ENCODE results near the gene PLCL2. TPM values are rescaled to one million over a fixed set of nuclear protein-coding genes. Genes with fewer than 3 reads are reported as not detected.

The PLCL2 gene
- total and polyA plus RNA-seq, 2 donors (not counting 3 experiments of a cell fraction or from before 2014, with no cell fraction given) = 2.3 to 10.7 TPM

GRCh38 chr3:16886303-16886683 lies 1.5 kb downstream of the PLCL2 start:
- peak; percentile 65 for FAIRE-seq
- dilution Hi-C loops (cut with MboI; ENCODE audit: extremely low pct_ligation_motif_present, low sequenced_read_pairs) = no loop called here

GRCh38 chr3:16887130-16887529 lies 2.4 kb downstream of the PLCL2 start:
- no peaks in the 10 kb centered on the region for H3K27me3 ChIP-seq (ENCODE audit: control insufficient read depth in 2 of 2, insufficient read depth in 2 of 2, low read length in 2 of 2)
- FAIRE-seq (no peak), DNase-seq (ENCODE audit: low read depth, low spot score) (no peak)
- H3K79me2 ChIP-seq (ENCODE audit: control insufficient read depth, insufficient read depth, low read length) = peaks cover 21% of the 10 kb centered on the region
- CTCF ChIA-PET = interaction anchor here (1.4 to 4.6 kb wide), 4 partner anchors 20 to 153 kb away, joined by 5 to 33 read pairs (median 10); no protein-coding TSS in a partner anchor
- no TSS peak for BruUV-seq (replicated peaks)
- peak overlapping the region; percentile 98 for H3K4me2 ChIP-seq (ENCODE audit: insufficient read depth, low read length)
- H4K20me1 ChIP-seq (replicated peaks; ENCODE audit: control insufficient read depth, extremely low read depth, insufficient read depth, low read length) = no peaks in the 10 kb centered on the region
- dilution Hi-C loops (cut with MboI; ENCODE audit: extremely low pct_ligation_motif_present, low sequenced_read_pairs) = no loop called here
- H3K9ac ChIP-seq (replicated peaks; ENCODE audit: extremely low read depth, insufficient read depth, low read length) = no peak overlapping the region
- intact Hi-C loops (cut with micrococcal nuclease) = loop anchor here (5.0 kb wide), 1 partner anchor 285 kb away; no protein-coding TSS in a partner anchor
- no peak overlapping the region for H2AFZ ChIP-seq (ENCODE audit: low read depth, low read length)
- no peaks in the 10 kb centered on the region for H3K36me3 ChIP-seq (ENCODE audit: control insufficient read depth in 2 of 2, extremely low read depth in 1 of 2, insufficient read depth in 2 of 2, low read length in 2 of 2)
- H3K4me3 ChIP-seq (replicated peaks in 1 of 3; ENCODE audit: insufficient read depth in 1 of 3, low read depth in 1 of 3, low read length in 3 of 3) = no peak overlapping the region
- no peaks in the 10 kb centered on the region for H3K9me3 ChIP-seq (replicated peaks; ENCODE audit: control insufficient read depth, insufficient read depth, low read length)
- POLR2A ChIA-PET = no interaction called here
- H3K27ac ChIP-seq (ENCODE audit: insufficient read depth, low read depth, low read length) = no peak overlapping the region
- H3K9me1 ChIP-seq (replicated peaks; ENCODE audit: control insufficient read depth, extremely low read depth, insufficient read depth, low read length) = no peaks in the 10 kb centered on the region
- peaks cover 16% of the 10 kb centered on the region for H3K4me1 ChIP-seq (ENCODE audit: control insufficient read depth, extremely low read depth, insufficient read depth, low read length)
- TF ChIP-seq EZH2 (IDR thresholded peaks at IDR 0.05; ENCODE audit: borderline replicate concordance, low read depth, low read length, severe bottlenecking) (no peak), FOS (IDR thresholded peaks at IDR 0.05; ENCODE audit: borderline replicate concordance, insufficient read depth, low read length) (no peak), POLR2AphosphoS5 (IDR thresholded peaks at IDR 0.05; ENCODE audit: insufficient read depth, low read depth, low read length) (no peak), MAX (IDR thresholded peaks at IDR 0.05; ENCODE audit: insufficient read depth, insufficient read length) (no peak), GATA2 (IDR thresholded peaks at IDR 0.05; ENCODE audit: insufficient read depth, insufficient read length, low read depth, low read length) (no peak), MYC (IDR thresholded peaks at IDR 0.05; ENCODE audit: low read depth, low read length) (no peak), POLR2A (IDR thresholded peaks at IDR 0.05; ENCODE audit: low read depth, low read length) (no peak), JUN (IDR thresholded peaks at IDR 0.05; ENCODE audit: borderline replicate concordance, insufficient read depth, insufficient read length, low read depth) (no peak), CTCF (IDR thresholded peaks at IDR 0.05; ENCODE audit: extremely low read depth in 1 of 2, insufficient read depth in 1 of 2, low read depth in 1 of 2, low read length in 2 of 2) (no peak)

More at GRCh38 chr3:16886303-16886683, 1.5 kb downstream of the PLCL2 start:
- no peaks in the 10 kb centered on the region for H3K36me3 ChIP-seq (ENCODE audit: control insufficient read depth in 2 of 2, extremely low read depth in 1 of 2, insufficient read depth in 2 of 2, low read length in 2 of 2)
- no peaks in the 10 kb centered on the region for H3K9me1 ChIP-seq (replicated peaks; ENCODE audit: control insufficient read depth, extremely low read depth, insufficient read depth, low read length)
- H3K4me1 ChIP-seq (ENCODE audit: control insufficient read depth, extremely low read depth, insufficient read depth, low read length) = peaks cover 16% of the 10 kb centered on the region
- H3K9me3 ChIP-seq (replicated peaks; ENCODE audit: control insufficient read depth, insufficient read depth, low read length) = no peaks in the 10 kb centered on the region
- POLR2A ChIA-PET = no interaction called here
- no peaks in the 10 kb centered on the region for H3K27me3 ChIP-seq (ENCODE audit: control insufficient read depth in 2 of 2, insufficient read depth in 2 of 2, low read length in 2 of 2)
- H3K9ac ChIP-seq (replicated peaks; ENCODE audit: extremely low read depth, insufficient read depth, low read length) = peak overlapping the region; percentile 80
- no peak overlapping the region for H3K27ac ChIP-seq (ENCODE audit: insufficient read depth, low read depth, low read length)
- peak overlapping the region; percentile 98 for H3K4me2 ChIP-seq (ENCODE audit: insufficient read depth, low read length)
- CTCF ChIA-PET = interaction anchor here (0.9 to 4.6 kb wide), 6 partner anchors 14 to 154 kb away, joined by 3 to 33 read pairs (median 6); no protein-coding TSS in a partner anchor
- peaks cover 19% of the 10 kb centered on the region for H3K79me2 ChIP-seq (ENCODE audit: control insufficient read depth, insufficient read depth, low read length)
- peak; percentile 12 for TF ChIP-seq GATA2 (IDR thresholded peaks at IDR 0.05; ENCODE audit: insufficient read depth, insufficient read length, low read depth, low read length)
- TF ChIP-seq JUN (IDR thresholded peaks at IDR 0.05; ENCODE audit: borderline replicate concordance, insufficient read depth, insufficient read length, low read depth) = no peak
- peak; percentile 20 for DNase-seq (ENCODE audit: low read depth, low spot score)
- no peaks in the 10 kb centered on the region for H4K20me1 ChIP-seq (replicated peaks; ENCODE audit: control insufficient read depth, extremely low read depth, insufficient read depth, low read length)
- intact Hi-C loops (cut with micrococcal nuclease) = loop anchor here (5.0 kb wide), 1 partner anchor 284 kb away; no protein-coding TSS in a partner anchor
- peak overlapping the region; percentile 16 for H2AFZ ChIP-seq (ENCODE audit: low read depth, low read length)
- H3K4me3 ChIP-seq (replicated peaks in 1 of 3; ENCODE audit: insufficient read depth in 1 of 3, low read depth in 1 of 3, low read length in 3 of 3) = peak overlapping the region; percentile 93 to 97 (median 95)
- BruUV-seq (replicated peaks) = no TSS peak
